SKM-1 treated with dmso at 0.1 percent for 144 hours (cell line): Measurements from ENCODE around the gene AFF3.

Source experiments
- DNase-seq: peaks from one replicate; lab custom pipeline; 2025; ENCODE audit not compliant: unreplicated experiment; lab: John Stamatoyannopoulos, UW

AFF3 gene

DNA sequence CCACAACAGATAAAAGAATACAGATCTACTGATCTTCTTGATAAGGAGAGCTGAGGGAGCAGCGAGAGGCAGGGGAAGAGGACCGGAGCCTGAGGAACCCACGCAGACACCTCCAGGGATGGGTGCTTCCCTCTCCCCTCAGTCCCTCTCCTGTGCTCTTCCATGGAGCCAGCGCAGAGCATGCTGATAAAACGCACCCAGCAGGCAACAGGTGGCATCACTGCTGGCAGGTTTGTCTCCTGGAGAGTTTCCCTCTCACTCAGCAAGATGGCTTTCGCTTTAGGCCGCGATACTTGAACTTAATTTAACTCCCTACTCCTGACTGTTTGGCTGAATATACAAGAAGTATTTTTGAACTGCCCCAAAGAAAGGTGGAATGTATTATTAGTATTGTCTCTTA, 489.5 kb downstream of the AFF3 start:
- no peak for DNase-seq

DNA sequence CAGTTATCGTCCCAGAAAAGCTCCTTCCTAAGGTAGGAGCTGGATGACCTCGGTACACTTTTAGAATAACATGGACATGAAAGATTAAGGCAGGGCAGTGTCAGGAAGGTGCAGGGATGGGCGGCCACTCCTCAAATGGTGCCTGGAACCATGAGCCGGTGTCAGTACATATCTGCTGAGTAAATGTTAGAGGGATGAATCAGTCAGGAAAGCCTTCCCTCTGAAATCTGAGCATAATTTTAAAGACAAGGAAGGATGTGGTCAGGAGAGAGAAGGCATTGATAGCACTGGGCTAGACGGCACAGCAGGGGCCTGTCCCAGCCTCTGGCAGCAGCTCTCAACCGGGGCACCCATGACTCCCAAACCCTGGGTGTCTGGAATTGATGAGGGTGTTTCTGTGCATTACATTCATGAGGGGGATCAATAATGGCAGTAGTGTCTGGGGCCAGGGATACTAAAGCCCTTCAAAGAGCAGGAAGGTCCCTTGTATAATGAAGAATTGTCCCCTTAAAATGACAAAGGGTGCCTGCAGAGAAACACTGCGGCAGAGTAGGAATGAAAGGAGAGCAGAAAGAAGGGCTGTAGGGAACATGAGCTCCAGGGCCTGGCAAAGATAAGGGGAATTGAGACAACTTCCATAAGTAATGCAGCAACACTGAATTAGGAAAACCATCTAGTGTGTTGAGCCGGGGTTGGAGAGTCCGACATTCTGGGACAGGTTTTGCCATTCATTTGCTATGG, 490.3 kb downstream of the AFF3 start:
- DNase-seq = no peak

DNA sequence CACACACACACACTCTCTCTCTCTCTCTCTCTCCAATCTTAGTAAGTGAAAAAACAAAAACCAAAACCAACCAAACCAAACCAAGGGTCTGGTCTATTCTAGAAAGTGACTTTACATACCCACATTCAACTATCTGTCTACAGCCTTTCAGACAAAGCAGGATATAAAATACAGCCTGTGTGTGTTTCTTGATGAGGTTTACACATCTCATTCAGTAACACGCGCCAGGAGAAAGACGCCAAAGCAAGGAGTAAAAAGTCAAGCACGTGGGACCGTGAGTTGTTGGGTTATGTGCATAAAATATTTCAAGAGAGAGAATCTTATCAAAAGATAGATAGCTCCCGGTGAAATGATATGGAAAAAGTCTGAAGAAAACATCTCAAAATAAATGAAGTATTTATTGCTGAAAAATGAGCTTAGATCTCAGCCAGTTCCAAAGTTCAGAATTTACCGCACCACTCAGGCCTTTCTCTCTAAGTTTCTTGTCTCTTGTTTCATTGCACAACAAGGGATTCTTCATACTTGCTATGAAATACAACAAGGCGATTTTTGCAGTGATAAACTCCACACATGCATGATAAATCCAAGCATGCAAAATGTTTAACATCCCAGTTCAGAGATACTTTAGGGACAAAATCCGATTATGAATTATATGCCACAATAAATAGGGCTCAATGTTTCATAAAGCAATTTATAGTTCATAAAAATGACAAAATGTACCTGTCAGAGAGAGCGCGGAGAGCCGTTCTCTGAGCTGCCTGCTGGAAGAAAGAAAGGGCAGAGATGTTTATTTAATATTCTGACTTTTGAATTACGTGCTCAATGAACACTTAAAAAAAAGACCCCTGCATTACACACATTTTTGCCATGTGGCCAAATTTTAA, 493.2 kb downstream of the AFF3 start:
- no peak for DNase-seq

DNA sequence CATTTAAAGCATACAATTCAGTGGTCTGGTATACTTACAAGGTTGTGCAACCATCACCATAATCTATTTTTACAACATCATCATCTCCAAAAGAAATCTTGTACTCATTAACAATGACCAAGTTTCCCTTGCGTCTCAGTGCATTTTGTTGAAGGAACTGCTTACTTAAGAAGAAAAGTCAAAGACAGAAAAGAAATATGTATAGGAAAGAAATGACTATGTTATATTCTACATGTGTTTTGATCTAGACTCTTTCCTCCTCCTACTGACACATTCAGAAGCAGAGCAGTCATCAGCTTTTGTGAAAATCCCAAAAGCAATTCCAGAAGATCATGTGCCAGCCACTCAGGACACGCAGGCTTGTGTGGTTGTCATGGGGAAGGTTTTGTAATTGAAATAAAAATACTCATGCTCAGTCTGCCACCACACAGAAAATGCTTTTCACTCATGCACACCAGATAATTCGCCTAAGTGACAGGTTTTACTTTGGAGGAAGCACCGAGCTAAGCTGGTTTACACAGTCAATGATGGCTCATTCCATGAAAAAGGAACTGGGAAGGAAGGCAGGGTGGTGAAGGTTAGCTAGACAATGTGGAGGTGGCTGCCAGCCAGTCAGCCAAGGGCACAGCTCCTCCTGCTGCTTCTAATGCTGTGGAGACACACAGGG, 494.1 kb downstream of the AFF3 start:
- no peak for DNase-seq

DNA sequence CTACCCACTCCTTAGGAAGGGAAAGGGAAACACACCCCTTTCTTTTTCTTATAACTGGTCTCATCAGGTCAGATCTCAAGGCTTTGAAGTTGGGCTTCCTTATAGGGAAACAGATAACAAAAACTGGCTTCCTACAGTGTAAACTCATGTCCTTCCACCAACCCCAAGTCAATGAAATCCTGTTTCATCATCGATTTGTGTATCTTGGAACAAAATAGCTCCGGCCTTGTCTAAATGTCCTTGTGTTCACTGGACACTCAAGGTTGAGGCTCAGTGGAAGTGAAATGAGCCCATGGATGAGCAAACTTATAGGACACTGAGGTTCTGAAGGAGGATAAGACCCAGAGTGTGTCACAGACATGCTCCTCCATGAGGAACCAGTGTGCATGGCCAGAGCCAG, 496.4 kb downstream of the AFF3 start:
- DNase-seq = no peak

DNA sequence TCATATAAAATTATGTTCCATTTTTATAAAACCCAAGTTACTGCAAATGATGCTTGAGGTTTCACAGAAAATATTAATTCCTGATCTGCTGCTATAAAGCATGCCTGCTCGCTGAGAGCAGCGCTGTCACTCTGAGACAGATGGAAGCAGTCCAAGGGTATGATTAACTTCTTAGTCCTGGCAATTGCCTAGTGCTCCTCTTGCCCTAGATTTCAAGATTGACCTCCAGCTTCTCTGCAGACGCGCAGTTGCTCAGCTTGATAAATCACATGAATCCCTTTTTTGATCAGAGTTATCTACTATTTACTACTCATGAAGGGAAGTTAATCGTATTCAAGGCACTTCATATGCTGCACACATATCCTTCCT, 498.0 kb downstream of the AFF3 start:
- no peak for DNase-seq

DNA sequence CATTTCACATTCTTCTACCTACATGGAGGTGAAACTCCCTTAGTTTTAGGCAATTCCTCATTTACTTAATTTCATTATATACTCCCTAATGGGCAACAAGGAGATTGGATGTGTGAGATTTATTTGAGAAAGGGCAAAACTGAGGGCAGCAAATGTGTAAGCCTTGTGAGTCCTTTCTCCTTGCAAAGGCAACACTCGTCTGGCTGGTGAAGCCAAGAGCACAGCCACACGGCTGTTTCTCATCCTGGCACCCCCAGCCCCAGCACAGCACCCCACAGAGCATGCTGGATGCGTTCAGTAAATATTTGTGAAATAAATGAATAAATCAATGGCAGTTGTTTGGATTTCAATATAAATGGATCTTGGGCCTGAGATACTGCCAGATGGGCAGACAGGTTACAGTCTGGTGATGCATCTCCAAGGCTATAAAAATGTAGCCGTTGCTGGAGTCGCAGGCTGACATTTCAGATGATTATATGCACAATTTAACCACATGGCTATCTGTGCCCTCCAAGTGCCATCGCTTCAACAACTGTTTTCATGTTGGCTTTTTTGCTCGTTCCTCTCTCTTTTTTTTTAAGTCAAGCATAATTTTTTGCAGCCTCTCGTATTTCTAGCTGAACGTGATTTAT, 498.5 kb downstream of the AFF3 start:
- DNase-seq = no peak

DNA sequence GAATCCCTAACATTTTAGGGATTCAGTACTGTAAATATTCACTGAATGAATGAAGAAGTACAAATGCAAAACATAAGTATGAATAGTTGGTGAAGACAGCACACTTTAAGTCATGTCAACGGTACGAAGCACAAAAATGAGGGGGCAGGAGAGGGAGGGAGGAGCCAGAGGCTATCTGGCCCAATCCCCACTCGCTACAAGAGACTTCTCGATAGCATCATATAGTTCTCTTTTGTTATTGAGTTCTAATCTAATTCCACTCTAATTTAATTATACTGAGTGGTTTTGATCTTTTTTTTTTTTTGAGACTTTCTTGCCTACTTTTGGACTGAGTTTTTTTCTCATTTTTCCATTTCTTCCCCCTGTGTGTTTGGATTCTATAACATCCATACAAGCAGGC, 500.4 kb downstream of the AFF3 start:
- DNase-seq = no peak

DNA sequence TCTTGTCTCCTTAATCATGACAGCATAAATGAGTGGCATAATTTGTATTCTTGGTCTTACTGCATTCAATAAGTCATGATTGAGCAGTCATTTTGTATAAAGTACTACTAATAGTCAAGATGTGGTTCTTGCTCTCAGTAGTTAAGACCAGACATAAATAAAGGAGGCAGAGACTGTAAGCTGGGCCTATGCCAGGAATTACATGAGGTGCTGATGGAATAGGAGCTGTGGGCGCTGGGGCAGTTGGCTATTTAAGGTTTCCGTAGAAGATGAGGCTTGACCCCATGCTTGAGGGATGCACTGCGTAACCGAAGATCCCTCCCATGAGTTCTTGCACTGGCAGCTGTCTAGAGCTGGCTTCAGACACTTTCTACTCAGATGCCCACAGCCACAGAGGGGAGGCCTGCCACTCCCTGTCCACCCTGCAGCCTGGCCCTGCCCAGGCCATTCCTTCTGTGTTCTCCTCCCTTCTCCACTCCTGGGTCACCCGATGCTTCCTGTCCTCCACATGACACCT, 501.7 kb downstream of the AFF3 start:
- DNase-seq = no peak

DNA sequence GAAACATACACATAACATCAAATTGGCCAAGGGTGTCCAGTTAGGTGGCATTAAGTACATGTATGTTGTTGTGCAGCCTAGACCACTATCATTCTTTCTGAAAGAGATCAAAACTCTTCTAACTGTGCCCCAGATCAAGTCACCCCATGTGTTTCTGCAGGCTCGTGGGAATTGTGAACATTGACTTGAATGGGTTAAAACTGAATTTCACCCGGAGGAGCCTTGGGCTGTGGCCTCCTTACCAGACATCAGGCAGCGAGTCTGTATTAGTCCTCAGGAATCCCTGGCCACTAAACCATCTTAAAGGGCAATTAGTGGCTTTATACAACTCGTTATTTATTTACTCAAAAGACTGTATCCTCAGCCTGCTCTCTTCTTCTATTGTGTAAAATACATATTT, 503.6 kb downstream of the AFF3 start:
- no peak for DNase-seq

DNA sequence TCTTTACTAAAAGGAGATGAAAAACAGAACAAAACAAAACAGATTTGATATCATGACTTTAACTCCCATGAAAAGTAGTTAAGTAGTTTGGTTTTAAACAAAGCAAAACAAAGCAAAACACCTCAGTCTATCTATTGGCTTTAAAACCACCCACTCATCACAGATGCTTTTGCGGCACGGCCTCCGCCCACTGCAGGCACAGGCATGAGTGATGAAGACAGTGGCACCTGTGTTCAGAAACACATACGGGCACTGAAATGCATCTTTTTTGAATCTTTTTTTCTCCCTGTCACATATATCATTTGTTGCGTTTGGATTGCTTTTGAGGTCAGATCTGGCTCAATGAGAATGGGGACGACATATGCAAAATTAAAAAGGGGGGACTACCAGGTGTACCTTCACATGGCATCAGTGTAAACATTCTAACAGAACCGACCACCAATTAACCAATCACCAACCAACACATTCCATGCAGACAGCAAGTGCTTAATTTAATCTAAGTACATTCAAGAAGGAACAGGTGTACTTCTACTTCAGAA, 505.2 kb downstream of the AFF3 start:
- no peak for DNase-seq

DNA sequence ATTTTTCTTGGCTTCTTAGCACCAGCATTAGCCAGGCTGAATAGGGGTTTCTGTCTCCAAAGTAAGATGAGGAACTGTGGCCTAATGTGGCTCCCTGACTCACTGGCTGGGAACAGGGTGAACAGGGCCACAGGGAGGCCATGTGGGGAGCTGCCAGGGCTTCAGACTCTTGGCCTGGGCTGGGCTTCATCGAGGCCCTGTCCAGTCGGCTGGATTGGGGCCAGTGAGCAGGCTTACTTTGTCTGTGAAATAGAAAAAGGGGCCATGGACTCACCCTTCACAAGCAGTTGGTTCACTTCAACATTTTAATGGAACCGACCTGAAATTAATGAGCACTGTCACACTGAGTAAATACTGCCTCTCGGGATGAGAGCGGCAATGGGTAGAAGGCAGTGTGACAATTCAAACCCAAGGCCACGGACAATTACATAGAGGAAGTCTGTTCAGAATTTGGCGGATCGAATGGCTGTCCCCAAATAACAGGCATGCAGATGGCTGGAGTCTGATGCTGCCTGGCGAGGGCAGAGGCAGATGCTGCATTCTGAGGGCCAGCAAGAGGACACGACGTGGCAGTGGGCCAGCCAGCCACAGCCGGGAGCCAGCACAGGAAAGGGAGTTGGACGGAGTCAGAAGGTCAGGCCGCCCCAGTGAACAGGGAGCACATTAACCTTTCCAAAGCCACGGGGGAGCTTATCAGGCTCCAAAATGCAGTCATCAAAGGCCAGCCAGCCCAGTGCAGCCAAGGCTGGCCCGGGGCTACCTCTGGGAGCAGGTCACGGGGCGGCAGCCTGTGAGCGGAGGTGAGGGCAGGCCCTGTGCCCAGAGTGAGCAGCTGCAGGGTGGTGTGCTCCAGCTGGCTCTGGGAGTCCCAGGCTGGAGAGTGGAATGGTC, 506.0 kb downstream of the AFF3 start:
- no peak for DNase-seq

DNA sequence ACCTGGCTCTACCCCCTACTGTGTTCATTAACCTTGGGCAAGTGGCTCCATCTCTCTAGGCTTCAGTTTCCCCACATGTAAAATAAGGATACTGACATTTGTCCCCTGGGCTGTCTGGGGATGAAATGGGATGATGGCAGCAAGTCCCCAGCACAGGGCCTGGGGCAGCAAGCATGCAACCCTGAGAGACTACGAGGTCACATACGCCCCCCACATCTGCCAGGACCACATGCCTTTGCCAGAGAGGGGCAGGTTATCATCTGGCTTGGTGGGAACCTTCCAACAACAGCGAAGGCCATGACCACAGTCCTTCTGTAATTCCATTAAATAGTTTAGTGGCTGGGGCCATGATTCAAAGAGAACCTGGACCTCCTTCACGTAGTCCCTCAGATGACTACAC, 506.7 kb downstream of the AFF3 start:
- no peak for DNase-seq

DNA sequence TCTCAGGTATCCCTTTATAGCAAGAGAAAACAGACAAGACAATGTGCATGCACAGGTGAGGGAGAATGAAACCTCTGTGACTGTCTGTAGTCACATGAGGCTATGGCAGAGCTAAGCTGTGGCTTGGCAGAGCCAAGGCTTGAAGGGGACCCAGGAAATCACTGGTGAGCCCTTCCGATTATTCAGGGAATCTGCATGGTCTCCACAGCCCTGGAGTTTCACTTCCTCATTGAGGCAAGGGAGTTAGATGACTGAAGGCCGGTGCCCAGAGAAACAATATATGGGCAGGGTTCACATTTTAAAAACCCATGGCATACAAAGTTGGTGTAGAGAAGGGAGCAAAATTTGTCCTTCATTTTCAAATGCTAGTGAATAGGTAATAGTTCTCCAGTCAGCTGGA, 508.2 kb downstream of the AFF3 start:
- peak; percentile 13 for DNase-seq

DNA sequence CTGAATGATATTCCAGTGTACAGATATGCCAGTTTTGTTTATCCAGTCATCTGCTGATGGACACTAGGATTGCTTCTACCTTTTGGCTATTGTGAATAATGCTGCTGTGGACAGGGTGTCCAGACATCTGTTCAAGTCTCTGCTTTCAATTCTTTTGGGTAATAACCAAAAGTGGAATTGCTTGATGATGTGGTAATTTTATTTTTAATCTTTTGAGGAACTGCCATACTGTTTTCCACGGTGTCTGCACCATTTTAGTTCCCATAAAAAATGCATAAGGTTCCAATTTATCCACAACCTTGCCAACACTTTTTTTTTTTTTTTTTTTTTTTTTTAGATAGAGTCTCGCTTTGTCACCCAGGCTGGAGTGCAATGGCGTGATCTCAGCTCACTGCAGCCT, 510.7 kb downstream of the AFF3 start:
- DNase-seq = no peak

DNA sequence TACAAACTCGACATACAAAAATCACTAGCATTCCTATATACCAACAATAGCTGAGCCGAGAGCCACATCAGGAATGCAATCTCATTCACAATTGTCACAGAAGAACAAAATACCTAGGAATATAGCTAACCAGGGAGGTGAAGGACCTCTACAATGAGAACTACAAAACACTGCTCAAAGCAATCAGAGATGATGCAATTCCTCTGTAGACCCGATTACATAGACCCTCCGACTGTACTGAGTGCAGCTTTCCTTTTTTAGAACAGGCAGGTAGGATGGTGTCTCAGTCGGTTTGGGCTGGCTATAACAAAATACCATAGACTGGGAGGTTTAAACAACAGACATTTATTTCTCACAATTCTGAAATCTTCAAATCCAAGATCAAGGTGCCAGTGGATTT, 513.1 kb downstream of the AFF3 start:
- no peak for DNase-seq

DNA sequence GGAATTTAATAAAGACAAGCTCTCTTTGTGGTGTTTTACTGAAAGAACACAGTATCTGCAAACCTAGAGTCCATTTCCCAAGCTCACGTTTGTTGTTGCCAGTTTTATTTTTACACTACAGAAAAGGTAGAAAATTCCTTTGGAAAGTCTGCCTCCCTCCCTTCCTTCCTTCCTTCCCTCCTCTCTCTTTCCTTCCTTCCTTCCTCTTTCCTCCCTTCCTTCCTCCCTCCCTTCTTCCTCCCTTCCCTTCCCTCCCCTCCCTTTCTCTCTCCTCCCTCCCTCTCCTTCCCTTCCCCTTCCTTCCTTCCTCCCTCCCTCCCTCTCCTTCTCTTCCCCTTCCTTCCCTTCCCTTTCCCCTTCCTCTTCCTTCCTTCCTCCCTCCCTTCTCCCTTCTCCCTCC, 516.2 kb downstream of the AFF3 start:
- DNase-seq = no peak

DNA sequence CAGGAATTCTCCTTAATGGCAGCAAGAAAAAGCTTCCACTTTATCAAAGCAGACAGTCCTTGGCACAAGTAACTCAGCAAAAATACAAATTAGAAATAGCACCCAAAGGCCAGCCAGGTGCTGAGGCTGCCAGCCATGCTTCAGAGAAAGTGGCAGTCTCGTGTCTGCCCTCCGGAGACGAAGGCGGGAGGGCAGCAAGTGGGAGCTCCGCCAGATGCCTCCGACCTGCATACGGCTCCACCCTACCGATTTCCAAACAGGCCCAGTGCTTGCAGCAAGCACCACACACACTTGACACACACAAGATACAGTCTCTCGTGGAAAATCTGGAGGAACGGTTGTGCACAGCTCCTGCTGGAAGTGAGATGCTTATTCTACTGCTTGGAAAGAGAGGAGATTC, 517.7 kb downstream of the AFF3 start:
- no peak for DNase-seq

DNA sequence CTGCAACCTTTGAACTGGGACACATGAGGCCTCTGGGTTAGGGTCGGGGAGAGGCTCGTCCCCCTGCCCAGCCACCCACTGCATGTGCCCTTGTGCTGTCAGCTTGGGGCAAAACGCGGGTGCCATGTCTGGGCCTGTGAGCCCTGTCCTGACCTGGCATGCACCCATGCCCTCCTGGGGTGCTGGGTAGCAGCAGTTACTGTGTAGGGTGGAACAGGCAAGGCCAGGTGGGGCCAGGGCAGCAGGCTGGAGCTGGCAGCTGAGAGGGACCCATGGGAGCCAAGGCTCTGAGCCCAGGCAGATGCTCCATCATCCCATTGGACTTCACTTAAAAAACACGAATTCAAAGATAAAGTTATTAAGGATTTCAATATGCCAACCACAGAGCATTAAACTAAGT, 518.8 kb downstream of the AFF3 start:
- no peak for DNase-seq

DNA sequence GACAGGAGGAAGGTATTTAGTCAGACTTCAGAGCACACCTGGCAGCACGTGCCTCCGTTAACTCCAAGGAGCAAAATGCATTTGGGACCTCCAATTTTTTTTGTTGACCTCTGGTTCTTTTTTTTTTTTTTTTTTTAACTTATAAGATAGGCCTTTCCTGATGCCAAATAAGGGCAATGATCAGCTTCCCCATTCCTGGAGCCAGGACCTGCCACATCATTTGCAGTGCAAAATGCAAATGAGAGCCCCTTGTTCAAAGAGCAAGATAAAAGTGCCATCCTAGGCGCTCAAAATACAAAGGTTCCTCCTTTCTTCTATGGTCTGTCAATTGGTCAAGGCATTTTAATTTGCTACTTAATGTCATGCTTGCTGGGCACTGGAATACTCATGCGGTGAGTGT, 519.4 kb downstream of the AFF3 start:
- no peak for DNase-seq
